Measurements from ENCODE around the gene HORMAD2. TPM values are rescaled to one million over a fixed set of nuclear protein-coding genes. Genes with fewer than 3 reads are reported as not detected.

The HORMAD2 gene, protein sequence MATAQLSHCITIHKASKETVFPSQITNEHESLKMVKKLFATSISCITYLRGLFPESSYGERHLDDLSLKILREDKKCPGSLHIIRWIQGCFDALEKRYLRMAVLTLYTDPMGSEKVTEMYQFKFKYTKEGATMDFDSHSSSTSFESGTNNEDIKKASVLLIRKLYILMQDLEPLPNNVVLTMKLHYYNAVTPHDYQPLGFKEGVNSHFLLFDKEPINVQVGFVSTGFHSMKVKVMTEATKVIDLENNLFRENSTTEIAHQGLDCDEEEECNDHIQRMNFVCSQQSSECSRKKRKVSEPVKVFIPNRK
- polyA plus RNA-seq, result not detected
- long read RNA-seq, donor 1, result 0 reads
- long read RNA-seq, donor 2, result 0 reads
- long read RNA-seq, donor 3, result 0 reads
- long read RNA-seq, donor 4, result 0 reads
- long read RNA-seq, donor 5, result 0 reads
- long read RNA-seq, donor 6, result 0 reads
- long read RNA-seq, donor 7, result 0 reads
- long read RNA-seq, donor 8, result 0 reads
- long read RNA-seq, donor 9, result 0 reads
- long read RNA-seq, donor 10, result 0 reads
- long read RNA-seq, donor 11, result 0 reads

DNA sequence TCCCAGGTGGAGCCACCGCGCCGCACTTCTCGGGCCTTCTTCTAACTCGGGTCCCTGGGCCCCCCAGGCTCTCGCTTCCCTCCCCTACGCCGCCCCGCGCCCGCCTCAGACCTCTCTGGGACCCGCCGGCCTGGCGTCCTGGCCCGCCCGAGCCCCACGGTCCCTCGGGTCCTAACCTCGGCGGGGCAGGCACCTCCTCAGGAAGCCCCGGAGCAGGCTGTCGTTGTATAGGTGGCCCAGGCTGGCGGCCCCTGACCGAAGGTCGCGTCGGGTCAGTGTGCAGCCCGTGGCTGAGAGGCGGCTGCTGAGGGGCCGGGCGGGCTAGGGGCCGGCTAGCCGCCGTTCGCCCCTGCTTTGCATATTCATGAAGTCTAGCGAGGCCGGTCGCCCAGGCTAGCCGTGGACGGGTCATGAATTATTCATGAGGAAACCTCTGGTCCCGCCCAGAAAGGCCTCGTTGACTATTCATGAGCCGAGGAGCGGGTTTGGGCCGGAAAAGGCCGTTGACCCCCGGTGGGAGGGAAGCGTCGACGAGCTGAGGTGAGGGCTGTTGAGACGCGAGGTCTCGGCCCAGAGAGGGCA is at the start of gene HORMAD2:
TSS of gene HORMAD2 (plus strand) at position 513 of the 582 bp plus-strand sequence. CDS start 13,489 bp downstream, outside the sequence.
- H3K9me3 ChIP-seq (ENCODE audit: control insufficient read depth, low read depth, low read length), result no peaks in the 10 kb centered on the region
- no peak within 1 kb of the TSS for H3K27ac ChIP-seq (ENCODE audit: low read length)
- H3K36me3 ChIP-seq (ENCODE audit: control insufficient read depth, insufficient read depth, low read length), result no peaks in the 10 kb centered on the region
- peaks cover 3% of the 10 kb centered on the region for H3K27me3 ChIP-seq (ENCODE audit: control insufficient read depth, insufficient read depth, low read length)
- no CpG with 5 or more reads among the region's 53 CpGs for WGBS (ENCODE audit: insufficient coverage, low lambda C conversion rate)
- H3K4me3 ChIP-seq (ENCODE audit: low read length), result peak within 1 kb of the TSS; percentile 1
- peaks cover 3% of the 10 kb centered on the region for H3K4me1 ChIP-seq (ENCODE audit: control insufficient read depth, insufficient read depth, low read length)
- DNase-seq, result peak in 1 of 2 donors; percentile 32

DNA sequence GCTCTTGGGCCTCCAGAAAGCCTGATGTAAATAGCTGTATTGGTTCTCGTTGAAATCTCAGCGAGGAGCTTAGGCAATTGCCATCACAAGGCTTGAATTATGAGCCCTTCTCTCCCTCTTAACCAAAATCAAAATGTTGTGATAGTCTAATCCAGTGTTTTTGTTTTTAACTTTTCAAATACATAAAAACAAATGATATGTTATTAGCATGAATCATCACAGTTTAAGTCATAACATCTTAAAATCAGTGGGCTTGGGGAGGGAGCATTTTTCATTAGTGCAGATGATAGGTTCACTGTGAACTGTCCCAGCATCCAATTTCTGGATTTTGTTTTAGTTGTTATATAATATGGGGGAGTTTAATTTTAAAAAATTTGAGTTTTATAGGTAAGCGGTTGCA is 48.9 kb upstream of the HORMAD2 start:
- no peaks in the 10 kb centered on the region for H3K27me3 ChIP-seq (ENCODE audit: control insufficient read depth, insufficient read depth, low read length)
- no peaks in the 10 kb centered on the region for H3K4me1 ChIP-seq (ENCODE audit: control insufficient read depth, insufficient read depth, low read length)
- no peaks in the 10 kb centered on the region for H3K9me3 ChIP-seq (ENCODE audit: control insufficient read depth, low read depth, low read length)
- no peak for DNase-seq
- H3K4me3 ChIP-seq (ENCODE audit: low read length), result no peak overlapping the region
- 100% methylated on average over 1 of the region's 3 CpGs for WGBS (ENCODE audit: insufficient coverage, low lambda C conversion rate)
- H3K36me3 ChIP-seq (ENCODE audit: control insufficient read depth, insufficient read depth, low read length), result peaks cover 30% of the 10 kb centered on the region
- H3K27ac ChIP-seq (ENCODE audit: low read length), result no peak overlapping the region

DNA sequence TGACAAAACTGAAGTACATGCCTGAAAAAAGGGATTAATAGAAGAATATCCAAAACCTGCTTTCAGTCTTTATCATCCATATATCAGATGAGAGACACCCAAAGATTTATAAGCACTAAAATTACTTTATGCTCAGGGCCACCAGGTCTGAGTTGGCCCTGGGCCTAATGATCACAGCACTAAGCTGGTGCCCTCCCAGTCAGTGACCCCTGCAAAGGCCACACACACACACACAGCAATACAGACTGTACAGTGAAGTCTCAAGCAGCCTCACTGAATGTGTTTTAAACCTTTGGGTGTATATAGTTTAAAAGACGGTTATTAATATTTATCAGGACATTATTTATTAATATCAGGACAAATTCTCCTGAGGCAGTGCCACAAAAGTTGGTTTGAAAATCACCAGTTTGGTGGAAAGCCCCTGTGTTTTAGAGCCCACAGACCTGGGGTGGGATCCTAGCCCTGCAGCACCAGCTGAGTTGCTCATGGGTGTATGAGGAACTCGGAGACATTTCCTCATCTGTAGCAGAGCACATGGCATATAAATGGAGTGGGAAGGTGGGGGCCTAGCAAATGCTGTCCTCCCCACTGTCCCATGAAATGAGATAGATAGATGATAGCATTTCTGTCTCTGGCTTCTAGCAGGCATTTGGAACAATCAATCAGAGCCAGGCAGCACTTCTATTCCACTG is 48.4 kb upstream of the HORMAD2 start:
- WGBS (ENCODE audit: insufficient coverage, low lambda C conversion rate), result no CpG with 5 or more reads among the region's 2 CpGs
- no peaks in the 10 kb centered on the region for H3K9me3 ChIP-seq (ENCODE audit: control insufficient read depth, low read depth, low read length)
- peaks cover 24% of the 10 kb centered on the region for H3K36me3 ChIP-seq (ENCODE audit: control insufficient read depth, insufficient read depth, low read length)
- no peak overlapping the region for H3K4me3 ChIP-seq (ENCODE audit: low read length)
- no peak for DNase-seq
- H3K27me3 ChIP-seq (ENCODE audit: control insufficient read depth, insufficient read depth, low read length), result no peaks in the 10 kb centered on the region
- no peaks in the 10 kb centered on the region for H3K4me1 ChIP-seq (ENCODE audit: control insufficient read depth, insufficient read depth, low read length)
- no peak overlapping the region for H3K27ac ChIP-seq (ENCODE audit: low read length)

DNA sequence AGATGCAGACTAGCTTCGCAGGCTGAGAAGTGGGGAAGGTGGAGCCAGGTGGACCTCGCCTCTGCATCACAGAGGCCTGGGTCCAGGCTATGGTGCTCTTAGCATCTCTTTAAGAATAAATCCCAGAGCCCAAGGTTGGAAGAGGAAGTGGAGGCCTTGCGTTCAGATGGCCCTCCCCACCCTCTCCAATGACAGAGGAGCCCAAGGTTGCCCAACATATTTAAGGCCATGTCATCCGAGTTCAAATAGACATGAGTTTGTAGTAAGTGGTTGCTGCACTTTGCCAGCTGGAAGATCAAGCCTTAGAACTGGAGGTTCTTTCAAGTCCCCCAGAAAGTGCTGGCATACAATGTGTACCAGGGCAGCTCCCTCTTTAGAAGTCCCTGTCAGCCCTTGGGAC is 47.1 kb upstream of the HORMAD2 start:
- WGBS (ENCODE audit: insufficient coverage, low lambda C conversion rate), result no CpG with 5 or more reads among the region's 4 CpGs
- Histone ChIP-seq H3K27ac (ENCODE audit: low read length) (no peak overlapping the region), H3K9me3 (ENCODE audit: control insufficient read depth, low read depth, low read length) (no peaks in the 10 kb centered on the region), H3K27me3 (ENCODE audit: control insufficient read depth, insufficient read depth, low read length) (no peaks in the 10 kb centered on the region), H3K4me1 (ENCODE audit: control insufficient read depth, insufficient read depth, low read length) (no peaks in the 10 kb centered on the region), H3K36me3 (ENCODE audit: control insufficient read depth, insufficient read depth, low read length) (peaks cover 15% of the 10 kb centered on the region), H3K4me3 (ENCODE audit: low read length) (no peak overlapping the region)
- no peak for DNase-seq

DNA sequence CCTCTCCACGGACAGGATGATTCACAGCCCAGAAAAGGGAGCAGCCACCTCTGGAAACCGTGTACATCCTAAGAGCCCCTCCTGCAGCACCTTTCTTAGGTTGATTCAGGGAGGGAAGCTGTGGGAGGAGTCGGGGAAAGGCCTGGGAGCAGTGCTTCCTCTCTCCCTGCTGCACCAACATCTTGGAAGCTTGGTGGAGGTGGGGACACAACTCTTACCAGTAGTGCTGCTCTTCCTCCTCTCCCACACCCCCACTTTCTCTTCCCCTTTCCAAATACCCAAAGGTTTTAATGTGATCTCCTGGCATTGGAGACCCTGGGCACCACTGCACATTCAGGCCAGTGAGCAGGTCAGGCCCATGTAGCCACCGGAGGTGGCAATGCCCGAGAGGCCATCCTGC is 46.4 kb upstream of the HORMAD2 start:
- no CpG with 5 or more reads among the region's 5 CpGs for WGBS (ENCODE audit: insufficient coverage, low lambda C conversion rate)
- DNase-seq, result no peak

DNA sequence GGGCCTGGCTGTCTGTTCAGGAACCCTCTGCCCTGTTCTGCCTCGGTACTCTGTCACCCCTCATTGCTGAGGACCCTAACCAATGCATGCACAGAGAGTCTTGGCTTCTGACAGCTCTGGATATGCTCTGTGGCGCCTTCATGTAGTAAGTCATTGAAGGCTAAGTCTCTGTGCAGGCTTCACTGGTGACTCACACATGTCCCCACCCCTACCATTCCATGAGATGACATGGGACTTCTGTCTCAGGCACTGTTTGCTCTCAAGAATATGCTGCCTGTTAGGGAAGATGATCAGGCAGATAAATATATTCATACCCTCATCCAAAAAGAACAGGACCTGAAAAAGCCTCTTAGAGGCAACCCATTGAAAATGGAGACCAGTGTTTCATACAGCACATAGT is 43.6 kb upstream of the HORMAD2 start:
- H3K4me3 ChIP-seq (ENCODE audit: low read length), result no peak overlapping the region
- H3K36me3 ChIP-seq (ENCODE audit: control insufficient read depth, insufficient read depth, low read length), result peaks cover 4% of the 10 kb centered on the region
- no peaks in the 10 kb centered on the region for H3K27me3 ChIP-seq (ENCODE audit: control insufficient read depth, insufficient read depth, low read length)
- no peak for DNase-seq
- H3K27ac ChIP-seq (ENCODE audit: low read length), result no peak overlapping the region
- no peaks in the 10 kb centered on the region for H3K4me1 ChIP-seq (ENCODE audit: control insufficient read depth, insufficient read depth, low read length)
- H3K9me3 ChIP-seq (ENCODE audit: control insufficient read depth, low read depth, low read length), result no peaks in the 10 kb centered on the region
- no CpG with 5 or more reads among the region's 2 CpGs for WGBS (ENCODE audit: insufficient coverage, low lambda C conversion rate)

More for the DNA sequence above, 46.4 kb upstream of the HORMAD2 start:
- Histone ChIP-seq H3K4me1 (ENCODE audit: control insufficient read depth, insufficient read depth, low read length) (no peaks in the 10 kb centered on the region), H3K4me3 (ENCODE audit: low read length) (no peak overlapping the region), H3K27me3 (ENCODE audit: control insufficient read depth, insufficient read depth, low read length) (no peaks in the 10 kb centered on the region), H3K9me3 (ENCODE audit: control insufficient read depth, low read depth, low read length) (no peaks in the 10 kb centered on the region), H3K36me3 (ENCODE audit: control insufficient read depth, insufficient read depth, low read length) (peaks cover 7% of the 10 kb centered on the region), H3K27ac (ENCODE audit: low read length) (no peak overlapping the region)

DNA sequence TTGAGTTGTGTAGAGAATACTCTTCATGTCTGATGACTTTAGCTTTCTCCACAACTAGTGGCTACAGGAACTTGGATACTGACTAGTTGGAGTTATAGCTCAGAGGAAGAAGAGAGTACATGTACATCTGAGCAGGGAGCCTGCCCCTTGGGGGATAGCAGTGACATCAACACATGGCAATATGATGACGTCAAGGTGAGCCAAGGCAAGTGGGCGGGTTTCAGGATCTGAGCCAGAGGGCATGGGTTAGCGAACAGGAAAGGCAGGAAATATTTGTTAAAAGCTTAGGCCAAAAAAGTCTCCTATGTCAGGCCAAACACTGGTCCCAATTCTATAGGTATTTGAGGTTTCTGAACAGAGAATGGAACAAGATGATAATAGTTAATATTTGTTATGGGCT is 42.0 kb upstream of the HORMAD2 start:
- H3K9me3 ChIP-seq (ENCODE audit: control insufficient read depth, low read depth, low read length), result no peaks in the 10 kb centered on the region
- WGBS (ENCODE audit: insufficient coverage, low lambda C conversion rate), result no CpG with 5 or more reads among the region's 3 CpGs
- peaks cover 1% of the 10 kb centered on the region for H3K4me1 ChIP-seq (ENCODE audit: control insufficient read depth, insufficient read depth, low read length)
- H3K27ac ChIP-seq (ENCODE audit: low read length), result no peak overlapping the region
- H3K27me3 ChIP-seq (ENCODE audit: control insufficient read depth, insufficient read depth, low read length), result no peaks in the 10 kb centered on the region
- peaks cover 4% of the 10 kb centered on the region for H3K36me3 ChIP-seq (ENCODE audit: control insufficient read depth, insufficient read depth, low read length)
- H3K4me3 ChIP-seq (ENCODE audit: low read length), result no peak overlapping the region
- DNase-seq, result no peak

DNA sequence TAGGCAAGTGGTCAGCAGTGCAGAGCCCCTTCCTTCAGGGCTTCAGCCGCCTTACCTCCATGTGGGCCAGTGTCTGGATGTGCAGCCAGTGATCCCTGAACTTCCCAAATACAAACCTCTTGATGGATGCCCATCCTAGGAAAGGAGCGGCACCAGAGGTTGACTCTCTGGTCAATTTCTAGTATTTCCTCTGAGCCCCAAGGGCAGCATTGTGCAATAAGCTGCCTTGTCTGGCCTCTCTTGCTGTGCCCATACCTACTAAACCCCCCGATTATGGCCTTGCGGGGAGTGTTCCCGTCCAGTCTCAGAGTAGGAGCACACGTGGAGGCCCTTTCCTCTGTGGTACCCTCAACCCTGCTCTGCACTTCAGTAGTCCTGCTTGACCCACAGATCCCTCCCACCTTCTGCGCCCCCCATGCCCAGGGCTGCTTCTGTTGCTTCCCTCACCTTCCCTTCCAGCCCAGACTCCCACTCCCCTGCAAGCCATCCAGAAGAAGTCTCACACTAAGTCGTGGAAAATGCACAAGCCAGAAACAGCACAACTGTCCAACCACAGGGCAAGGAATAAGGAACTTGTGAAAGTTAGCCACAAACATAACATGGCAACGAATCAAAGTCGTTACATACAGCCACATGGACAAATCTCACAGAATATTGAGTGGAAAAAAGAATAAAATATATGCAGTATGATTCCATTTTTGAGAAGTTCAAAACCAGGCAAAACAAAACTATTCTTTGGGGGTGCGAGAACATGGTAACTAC is 39.6 kb upstream of the HORMAD2 start:
- no peak overlapping the region for H3K4me3 ChIP-seq (ENCODE audit: low read length)
- H3K27ac ChIP-seq (ENCODE audit: low read length), result no peak overlapping the region
- H3K36me3 ChIP-seq (ENCODE audit: control insufficient read depth, insufficient read depth, low read length), result no peaks in the 10 kb centered on the region
- no peak for DNase-seq
- WGBS (ENCODE audit: insufficient coverage, low lambda C conversion rate), result 100% methylated on average over 1 of the region's 11 CpGs
- no peaks in the 10 kb centered on the region for H3K27me3 ChIP-seq (ENCODE audit: control insufficient read depth, insufficient read depth, low read length)
- H3K9me3 ChIP-seq (ENCODE audit: control insufficient read depth, low read depth, low read length), result no peaks in the 10 kb centered on the region
- peaks cover 23% of the 10 kb centered on the region for H3K4me1 ChIP-seq (ENCODE audit: control insufficient read depth, insufficient read depth, low read length)

DNA sequence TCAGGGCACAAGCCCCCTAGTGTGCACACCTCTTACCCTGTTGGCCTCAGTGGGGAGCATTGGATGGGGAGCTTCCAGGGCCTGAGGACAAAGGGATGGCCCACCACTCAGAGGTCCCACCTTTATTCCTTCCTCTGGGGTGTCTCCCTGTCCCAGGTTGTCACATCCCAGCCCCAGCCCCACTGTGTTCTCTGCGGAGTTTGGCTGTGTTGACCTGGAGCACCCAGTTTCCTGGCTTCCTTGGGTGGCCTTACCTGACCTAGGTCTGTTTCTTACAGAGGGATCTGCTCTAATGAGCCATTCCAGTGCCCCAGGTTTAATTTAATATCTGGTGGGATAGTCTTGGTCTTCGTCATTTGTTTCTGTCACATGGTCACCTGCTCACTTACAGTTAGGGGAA is 38.8 kb upstream of the HORMAD2 start:
- WGBS (ENCODE audit: insufficient coverage, low lambda C conversion rate), result no CpG with 5 or more reads among the region's 2 CpGs
- H3K36me3 ChIP-seq (ENCODE audit: control insufficient read depth, insufficient read depth, low read length), result no peaks in the 10 kb centered on the region

DNA sequence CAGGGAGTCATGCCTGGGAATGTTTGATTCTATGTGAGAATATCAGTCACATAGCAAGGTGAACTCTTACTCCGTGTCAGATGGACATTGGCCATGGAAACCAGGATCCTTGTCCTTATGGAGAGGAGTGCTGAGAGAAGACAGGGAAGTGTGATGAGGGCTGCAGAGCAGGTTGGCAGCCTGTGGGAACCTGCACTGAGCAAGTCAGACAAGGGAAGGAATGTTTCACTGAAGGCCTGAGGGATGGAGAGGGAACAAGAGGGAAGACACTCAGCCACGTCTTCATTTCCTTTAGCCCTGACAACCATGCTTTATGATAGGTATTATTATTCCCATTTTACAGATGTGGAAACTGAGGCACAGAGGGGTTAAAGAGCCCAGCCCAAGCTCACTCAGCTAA is 38.4 kb upstream of the HORMAD2 start:
- no peak for DNase-seq
- H3K27me3 ChIP-seq (ENCODE audit: control insufficient read depth, insufficient read depth, low read length), result no peaks in the 10 kb centered on the region
- H3K4me1 ChIP-seq (ENCODE audit: control insufficient read depth, insufficient read depth, low read length), result peaks cover 23% of the 10 kb centered on the region
- no peak overlapping the region for H3K4me3 ChIP-seq (ENCODE audit: low read length)
- WGBS (ENCODE audit: insufficient coverage, low lambda C conversion rate), result no CpG with 5 or more reads among the region's 2 CpGs
- H3K36me3 ChIP-seq (ENCODE audit: control insufficient read depth, insufficient read depth, low read length), result no peaks in the 10 kb centered on the region
- peaks cover 3% of the 10 kb centered on the region for H3K9me3 ChIP-seq (ENCODE audit: control insufficient read depth, low read depth, low read length)
- no peak overlapping the region for H3K27ac ChIP-seq (ENCODE audit: low read length)

More for the DNA sequence above, 38.8 kb upstream of the HORMAD2 start:
- H3K27me3 ChIP-seq (ENCODE audit: control insufficient read depth, insufficient read depth, low read length), result no peaks in the 10 kb centered on the region
- H3K4me1 ChIP-seq (ENCODE audit: control insufficient read depth, insufficient read depth, low read length), result peaks cover 23% of the 10 kb centered on the region
- DNase-seq, result no peak
- no peak overlapping the region for H3K4me3 ChIP-seq (ENCODE audit: low read length)
- no peak overlapping the region for H3K27ac ChIP-seq (ENCODE audit: low read length)
- H3K9me3 ChIP-seq (ENCODE audit: control insufficient read depth, low read depth, low read length), result peaks cover 3% of the 10 kb centered on the region
